HG03095 (cell line): Measurements from ENCODE around the gene IRX4.

Experiments
- ATAC-seq: cut with Tn5 transposase; IDR thresholded peaks from one replicate; pipeline ENCODE4 v1.9.1; 2021; ENCODE audit warnings: moderate library complexity; ENCODE audit not compliant: unreplicated experiment

The IRX4 gene

DNA sequence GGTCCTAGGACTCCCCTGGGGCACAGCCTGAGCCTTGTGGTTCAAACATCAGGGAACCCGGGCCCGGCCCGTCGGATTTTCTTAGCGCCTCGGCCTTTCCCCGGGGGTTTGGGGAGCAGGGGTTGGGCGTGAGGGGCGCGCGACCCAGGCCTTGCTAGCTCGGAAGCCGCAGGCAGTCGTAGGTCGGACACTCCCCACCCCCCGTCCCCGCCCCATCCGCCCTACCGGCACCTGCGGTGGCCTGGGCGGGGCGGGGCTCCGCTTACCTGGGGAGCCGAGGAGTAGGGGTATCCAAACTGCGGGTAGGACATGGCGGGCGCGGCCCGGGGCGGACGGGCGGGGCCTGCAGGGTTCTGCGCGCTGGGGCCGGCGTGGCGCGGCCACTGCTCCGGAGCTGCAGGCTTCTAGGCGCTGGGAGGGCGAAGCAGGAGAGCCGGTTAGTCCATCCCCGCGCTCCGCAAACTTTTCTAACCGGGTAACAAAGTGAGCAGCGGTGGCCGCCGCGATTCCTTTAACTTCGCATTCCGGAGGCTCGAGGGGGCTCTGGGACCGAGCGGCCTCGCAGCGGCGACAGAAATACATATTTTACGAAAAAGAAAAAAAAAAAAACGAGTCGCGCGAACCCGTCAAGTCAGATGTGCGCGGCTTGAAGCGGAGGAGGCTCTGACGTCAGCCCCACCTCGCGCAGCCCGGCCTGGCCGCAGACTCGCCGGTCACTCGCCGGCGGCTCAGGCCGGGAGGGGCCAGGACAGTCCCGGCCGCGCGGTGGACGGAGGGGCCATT is at the start of gene IRX4:
TSS of gene IRX4 (minus strand) at position 589 of the 783 bp plus-strand sequence. CDS start at position 311, 278 bp downstream.
- ATAC-seq = no peak

DNA sequence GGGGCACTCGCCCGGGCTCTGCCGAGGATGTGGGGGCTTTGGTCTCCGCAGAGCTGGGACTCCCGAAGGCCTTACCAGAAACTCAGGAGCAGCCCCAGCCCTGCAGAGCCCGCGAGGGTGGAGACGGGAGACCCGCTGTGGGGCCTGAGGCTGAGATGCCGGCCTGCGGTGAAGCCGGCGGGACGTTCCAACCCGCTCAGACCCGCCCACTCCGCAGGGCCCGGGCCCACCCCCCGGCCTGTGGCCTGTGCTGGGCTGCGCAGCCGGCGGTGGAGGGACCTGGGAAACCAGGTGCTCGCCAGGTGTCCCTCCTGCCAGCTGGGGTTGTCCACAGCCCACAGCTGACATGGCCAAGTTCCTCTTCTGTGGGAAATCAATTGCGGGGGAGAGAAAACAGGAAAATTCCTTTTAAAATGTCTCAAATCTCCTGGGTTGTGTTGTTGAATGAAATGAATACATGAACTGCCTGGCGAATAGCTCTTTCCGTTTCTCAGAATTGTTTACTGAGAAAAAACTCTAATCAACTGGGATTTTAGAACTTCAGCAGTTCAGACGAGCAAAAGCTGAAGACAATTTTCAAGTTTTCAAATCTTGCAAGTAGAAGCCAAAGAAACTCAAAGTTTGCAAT is 49.0 kb upstream of the IRX4 start:
- ATAC-seq = no peak

DNA sequence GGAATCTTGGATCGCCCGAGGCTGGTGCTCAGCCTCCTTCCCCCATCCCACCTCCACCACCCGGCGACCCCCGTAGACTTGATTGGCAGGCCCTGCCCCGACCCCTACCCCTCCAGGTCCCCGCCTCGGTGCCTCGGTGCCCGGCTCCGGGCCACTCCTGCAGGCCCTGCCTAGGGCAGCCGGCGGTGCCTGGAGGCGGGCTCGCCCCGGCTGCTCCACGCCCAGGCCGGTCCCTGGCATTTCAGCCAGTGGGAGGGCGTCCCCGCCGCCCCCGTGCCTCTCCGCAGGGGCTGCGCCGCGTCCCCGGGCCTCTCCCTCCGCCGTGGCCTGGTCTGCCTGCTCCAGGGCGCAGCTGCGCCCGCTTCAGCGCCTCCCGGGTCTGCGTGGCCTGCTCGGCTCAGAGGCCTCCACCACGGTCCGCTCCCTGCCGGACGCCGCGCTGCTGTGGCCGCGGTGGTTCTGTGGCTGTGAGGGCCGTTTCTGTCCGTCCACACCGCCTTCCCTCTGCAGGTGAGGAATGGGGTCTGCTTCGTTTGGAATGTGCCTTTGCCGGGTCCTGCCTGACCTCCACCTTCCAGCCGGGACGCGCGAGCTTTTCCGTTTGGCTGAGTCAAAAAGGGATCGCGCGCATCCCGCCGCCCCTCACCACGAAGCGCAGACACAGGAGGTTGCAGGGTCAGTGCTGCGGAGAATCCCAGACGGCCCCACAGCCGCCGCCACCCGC is 48.3 kb upstream of the IRX4 start:
- ATAC-seq = no peak

DNA sequence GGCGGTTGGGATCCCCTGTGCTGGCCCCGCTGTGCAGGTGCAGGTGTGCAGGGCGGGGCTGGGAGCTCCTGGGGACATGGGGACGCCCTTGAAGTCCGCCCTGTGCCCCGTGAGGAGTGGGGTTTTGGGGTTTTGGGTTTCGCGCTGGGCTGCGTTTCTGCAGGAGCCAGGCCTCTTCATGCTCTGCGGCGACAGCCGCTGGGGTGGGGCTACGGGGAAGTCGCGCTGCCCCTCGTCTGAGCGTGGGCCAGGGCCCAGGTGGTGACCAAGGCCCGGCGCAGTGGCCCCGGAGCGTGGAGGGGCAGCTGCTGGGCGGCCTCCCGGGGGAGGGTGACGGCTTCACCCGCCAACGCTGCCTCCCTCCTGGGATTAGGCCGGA is 47.8 kb upstream of the IRX4 start:
- ATAC-seq = no peak

DNA sequence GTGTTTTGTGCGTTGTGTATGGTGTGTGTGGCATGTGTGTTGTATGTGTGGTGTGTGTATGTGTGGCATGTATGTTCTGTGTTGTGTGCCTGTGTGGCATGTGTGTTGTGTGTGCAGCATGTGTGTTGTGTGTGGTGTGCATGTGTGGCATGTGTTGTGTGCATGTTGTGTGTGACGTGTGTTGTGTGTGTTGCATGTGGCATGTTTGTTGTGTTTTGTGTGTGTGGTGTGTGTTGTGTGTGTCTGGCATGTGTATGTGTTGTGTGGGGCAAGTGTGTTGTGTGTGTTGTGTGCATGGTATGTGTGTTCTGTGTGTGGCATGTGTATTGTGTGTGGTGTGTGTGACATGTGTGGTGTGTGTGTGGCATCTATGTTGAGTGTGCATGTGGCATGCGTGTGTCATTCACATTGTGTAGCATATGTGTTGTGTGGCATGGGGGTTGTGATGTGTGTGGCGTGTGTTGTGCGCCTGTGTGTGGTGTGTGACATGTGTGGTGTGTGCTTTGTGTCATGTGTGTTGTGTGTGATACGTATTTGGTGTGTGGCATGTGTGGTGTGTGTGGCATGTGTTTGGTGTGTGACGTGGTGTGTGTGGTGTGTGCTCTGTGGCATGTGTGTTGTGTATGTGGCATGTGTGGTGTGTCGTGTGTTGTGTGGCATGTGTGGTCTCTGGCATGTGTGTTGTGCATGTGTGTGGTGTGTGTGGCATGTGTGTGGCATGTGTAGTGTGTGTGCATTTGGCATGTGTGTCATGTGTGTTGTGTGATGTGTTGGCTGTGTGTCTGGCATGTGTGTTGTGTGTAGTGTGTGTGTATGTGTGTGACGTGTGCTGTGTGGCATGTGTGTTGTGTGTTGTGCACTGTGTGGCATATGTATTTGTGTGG is 46.6 kb upstream of the IRX4 start:
- no peak for ATAC-seq

DNA sequence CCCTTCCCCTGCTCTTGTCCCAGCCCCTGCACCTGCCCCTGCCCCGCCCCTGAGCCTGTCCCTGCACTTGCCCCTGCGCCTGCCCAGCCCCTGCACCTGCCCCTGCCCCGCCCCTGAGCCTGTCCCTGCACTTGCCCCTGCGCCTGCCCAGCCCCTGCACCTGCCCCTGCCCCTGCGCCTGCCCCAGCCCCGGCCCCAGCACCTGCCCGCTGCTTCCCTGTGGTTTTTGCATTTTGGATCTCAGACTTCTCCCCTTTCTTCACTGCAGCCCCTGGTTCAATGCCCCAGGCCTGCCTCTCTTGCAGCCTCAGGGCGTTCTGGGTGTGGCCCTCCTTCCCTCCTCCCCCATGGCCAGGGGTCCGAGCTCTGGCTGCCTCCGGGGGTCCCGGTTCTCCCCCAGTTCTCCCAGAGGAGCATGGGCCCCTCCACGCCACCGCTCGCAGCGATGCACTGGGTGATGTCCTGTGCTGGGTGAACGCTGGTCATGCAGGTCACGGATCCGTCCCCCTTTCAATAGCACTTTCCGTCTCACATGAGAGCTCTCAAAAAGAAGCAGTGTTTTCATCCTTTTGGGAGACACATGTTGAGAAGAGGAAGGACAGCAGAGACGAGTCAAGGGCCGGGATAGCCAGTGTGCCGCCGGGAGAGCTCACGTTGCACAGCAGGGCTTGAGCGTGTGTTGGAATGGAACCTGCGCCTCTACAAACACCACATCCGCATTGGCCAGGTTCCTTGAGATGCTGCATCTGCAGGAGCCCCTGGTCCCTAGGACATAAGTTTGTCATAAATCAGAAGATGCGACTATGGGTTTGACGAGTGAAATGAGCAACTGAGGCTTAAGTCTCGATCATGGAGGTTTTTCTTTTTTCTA is 44.0 kb upstream of the IRX4 start:
- ATAC-seq = no peak

DNA sequence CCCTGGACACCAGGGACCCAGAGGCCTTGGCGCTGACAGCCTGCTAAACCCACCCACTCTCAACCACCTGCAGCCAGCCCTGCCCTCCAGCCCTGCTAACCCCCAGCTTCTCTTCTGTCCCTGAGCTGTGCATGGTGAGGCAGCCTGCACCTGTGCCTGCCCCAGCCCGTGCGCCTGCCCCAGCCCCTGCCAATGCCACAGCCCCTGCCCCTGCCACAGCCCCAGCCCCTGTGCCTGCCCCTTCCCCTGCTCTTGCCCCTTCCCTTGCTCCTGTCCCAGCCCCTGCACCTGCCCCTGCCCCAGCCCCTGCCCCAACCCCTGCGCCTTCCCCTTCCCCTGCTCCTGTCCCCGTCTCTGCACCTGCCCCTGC is 43.3 kb upstream of the IRX4 start:
- no peak for ATAC-seq

DNA sequence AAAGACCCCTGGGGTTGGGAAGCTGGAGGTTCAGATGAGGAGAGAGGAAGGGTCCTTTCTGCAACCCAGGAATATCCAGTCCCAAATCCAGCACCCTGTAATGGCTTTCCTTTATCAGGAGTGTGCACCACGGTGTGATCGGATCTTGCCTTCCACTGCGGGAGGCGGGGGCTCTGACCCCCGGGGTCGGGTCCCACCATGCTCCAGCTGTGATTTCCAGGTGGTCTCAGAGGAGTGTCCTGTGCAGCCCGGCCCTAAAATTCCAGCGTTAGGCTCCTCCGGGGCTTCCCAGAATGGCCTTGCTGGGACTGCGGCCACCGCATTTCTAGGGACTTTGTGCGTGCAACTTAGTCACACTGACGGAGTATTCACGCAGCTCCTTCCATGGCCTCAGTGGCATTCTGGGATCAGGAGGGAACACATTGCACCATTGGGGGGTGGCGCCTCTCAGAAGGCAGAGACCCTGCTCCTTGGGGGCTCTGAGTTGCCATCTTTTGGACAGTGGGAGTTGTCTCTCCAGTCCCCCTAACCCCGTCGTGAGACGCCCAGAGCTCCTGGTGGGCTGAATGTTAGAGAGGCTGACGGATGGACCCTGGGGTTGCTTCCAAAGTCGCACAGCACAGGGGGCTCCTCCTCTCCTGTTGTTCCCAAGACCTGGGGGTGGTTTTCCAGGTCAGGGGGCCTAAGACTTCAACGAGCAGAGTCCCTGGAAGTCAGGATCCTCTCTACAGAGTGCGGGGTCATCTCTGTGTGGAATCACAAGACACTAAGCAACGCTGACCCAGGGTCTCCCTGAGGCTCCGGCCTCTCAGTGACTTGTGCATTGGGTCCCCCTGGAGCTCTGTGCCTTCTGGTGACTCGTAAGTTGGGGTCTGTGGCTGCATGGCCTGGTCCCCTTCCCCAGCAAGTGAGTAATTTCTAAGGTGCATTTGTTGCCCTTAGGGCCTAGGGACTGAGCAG is 42.7 kb upstream of the IRX4 start:
- no peak for ATAC-seq

DNA sequence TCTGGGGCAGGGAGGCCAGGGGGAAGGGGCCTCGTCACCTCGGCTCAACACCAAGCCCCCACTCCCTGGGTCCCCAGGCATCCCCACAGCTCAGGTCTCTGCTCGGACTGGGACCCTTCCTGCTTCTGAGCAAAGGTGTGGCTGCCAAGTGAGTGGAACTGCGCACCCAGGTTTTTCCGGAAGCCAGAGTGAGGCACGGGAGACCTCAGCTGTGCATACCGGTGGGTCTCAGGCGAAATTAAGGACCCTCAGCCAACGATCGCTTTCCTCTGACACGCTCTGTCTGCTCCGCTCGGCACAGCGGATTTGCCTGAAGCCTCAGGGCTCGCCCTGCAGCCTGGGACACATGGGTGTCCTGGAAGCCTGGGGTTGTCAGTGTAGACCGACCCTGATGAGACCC is 41.0 kb upstream of the IRX4 start:
- no peak for ATAC-seq

DNA sequence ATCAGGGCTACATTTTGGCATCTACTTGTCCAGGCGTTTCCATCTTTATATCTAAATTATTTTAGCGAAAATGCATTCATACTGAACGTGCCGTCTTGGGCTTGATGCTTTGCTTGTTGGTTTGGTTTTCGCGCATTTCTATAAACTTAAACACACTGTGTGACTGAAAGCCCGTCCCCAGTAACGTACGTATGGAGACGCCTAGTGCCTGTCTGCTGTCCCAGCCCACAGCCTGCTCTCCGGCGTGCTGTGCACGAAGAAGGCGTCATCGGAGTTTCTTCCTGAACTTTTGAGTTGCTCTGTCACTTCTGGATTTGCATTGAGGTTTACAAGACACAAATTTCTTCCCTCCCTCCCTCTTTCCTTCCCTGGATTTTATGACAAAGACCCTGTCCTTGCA is 40.6 kb upstream of the IRX4 start:
- ATAC-seq = no peak

DNA sequence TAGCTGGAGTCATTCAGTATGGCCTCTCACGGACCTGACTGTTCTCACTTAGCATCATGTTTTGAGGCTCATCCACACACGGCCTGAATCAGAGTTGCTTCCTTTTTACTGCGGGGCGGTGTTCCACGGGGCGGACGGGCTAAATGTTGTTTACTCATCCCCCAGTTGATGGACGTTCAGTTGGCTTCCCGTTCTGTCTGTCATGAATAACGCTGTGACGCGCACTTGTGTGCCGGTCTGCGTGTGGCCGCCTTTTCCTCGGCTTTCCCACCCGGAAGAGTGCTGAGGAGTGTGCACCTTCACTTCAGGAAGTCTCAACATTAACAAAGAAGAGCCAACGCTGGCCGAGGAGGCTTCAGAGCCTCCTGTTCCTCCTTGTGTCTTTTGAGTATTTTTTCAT is 39.0 kb upstream of the IRX4 start:
- ATAC-seq = no peak

DNA sequence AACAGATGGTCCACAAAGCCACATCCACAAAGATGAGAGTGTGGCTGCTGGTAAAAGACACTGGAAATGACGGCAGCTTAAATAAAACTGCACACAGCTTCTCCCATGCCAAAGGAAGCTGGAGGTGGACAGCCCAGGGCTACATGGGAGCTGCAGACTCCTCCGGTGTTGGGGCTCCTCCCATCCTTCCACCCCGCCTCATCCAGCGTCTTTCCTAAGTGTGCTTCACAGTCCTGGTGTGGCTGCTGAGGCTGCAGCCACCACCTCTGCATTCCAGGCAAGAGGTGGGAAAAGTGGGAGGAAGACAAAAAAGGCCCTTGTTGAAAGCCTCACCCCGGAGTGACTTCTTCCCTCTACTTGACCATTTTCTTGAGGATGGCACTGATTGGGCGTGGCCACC is 37.0 kb upstream of the IRX4 start:
- no peak for ATAC-seq

DNA sequence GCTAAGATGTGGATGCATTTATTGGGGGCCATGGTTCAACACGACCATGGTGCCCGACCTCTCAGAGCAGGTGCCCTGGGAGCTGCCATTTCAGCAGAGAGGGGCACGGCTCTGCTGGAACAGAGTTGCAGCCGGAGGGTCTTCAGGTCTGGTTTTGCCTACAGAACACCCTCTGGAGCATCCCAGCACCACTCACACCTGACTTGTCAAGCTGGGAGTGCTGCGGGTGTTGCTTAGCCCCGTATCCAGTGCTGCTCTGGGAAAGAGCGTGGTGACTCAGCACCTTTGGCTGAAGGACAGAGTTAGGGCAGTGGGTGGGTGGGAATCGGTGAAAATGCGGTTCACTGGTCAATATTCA is 36.5 kb upstream of the IRX4 start:
- ATAC-seq = no peak

DNA sequence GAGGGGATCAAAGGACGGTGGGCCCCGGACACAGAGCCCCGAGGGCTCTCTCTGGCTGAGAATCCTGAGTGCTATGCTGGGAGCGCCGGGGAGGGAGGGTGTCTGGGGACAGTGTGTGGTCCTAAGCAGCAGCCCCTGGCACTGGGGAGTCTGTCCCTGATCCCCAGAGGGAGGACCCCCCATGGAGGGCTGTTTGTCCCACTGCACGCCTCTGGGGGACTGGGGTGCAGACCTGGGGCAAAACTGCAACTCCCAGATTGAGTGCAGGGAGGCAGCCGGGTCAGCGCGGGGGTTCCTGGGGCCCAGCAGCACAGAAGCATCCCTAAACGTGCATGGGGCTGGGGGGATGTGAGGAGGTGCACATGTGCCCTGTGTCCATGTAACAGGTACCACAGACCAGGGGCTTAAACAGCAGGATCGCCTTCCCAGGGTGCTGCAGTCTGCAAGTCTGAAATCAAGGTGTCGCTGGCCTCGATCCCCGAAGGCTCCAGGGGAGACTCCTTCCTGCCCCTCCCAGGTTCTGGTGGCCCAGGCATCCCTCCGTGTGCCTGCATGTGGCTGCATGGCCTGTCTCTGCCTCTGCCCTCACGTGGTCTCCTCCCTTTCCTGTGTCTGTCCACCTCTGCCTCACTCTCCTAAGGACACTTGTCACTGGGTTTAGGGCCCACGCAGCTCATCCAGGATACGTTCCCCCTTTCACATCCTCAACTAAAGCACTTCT is 35.9 kb upstream of the IRX4 start:
- no peak for ATAC-seq

DNA sequence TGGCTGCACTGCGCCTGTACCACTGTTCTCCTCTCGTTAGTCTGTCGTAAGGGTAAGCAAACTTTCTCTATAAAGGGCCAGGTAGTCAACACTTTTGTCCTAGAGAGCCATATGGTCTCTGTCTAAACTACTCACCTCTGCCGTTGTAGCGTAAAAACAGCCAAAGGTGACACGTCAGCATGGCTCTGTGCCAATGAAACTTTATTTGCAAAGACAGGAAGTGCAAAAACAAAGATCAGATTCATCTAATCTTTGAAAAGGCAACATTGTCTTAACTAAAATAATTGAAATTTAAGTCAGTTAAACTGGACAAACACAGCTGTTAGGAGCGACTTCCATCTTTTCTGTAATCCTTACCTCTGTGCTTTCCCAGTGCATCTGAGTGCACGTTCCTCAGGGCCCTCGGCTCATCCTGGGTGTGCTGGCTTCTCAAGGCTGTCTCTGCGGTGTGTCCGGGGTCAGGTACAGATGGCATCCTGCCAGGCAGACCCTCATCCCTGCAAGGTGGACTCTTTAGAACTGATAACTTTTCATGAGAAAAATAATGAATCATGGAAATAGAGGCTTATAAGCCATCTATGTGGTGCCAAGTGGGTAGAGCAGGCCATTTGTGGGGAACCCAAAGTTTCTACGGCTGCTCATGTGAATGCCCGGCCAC is 35.2 kb upstream of the IRX4 start:
- no peak for ATAC-seq

DNA sequence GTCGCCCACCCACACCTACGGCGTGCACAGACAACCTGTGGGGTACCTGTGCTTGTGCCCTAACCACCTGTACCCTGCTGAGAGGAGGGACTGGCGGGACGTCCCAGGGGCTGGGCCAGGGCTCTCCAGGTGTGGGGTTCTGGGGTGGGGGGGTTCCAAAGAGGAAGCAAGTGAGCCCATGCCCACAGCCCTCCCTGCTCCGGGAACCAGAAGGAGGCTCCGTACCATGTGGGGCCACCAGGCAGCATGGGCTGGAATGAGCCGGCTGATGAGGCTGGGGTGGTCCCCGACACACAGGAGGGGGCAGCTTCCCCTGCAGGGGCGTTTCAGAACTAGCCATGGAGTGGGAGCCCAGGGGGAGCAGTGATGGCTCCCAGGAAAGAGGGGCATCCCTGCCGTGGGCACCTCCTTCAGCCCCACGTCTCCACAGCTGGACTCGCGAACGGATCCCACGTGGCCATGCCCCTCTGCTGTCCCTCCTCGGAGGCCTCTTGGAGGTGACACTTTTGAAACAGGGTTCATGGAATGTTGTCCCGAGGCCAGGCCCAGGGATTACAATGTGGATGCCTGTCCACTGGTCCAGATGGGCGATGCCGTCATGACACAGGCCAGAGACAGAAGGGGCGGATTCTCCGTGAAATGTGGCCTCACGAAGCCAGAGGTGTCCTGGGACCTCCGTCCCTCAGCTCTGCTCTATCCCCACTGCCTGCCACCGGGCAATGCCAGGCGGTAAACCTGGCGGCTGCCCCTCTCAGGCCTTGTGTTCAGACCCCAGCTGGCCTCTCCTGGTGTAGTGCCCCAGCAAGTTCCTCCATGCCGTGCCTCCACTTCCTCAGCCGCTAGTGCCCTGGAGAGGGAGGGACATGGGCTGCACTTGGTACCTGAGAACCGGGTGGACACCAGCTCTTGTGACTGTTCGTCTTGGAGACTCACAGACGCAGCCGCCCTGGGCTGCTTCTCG is 33.6 kb upstream of the IRX4 start:
- no peak for ATAC-seq

DNA sequence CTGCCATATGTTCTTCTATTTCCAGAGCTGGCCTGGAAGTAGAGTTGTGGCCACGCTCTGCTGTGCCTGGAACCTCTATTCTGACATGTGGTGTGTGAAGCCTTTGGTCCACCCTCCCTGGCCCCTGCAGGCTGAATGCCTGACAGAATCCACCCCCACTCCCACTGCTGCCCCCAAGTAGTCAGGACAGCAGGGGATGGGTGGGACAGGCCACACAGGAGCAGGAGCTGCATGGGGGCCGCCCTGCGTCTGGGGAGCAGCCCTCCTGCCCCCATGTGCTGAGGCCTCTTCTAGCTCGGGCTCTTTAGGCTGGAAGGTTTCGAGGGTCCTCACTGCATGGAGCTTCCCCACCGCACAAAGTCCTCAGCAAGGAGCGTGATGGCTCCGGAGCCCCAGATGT is 32.6 kb upstream of the IRX4 start:
- no peak for ATAC-seq
